Measurements from ENCODE around the gene HOXB7.
A peak's percentile ranks its signal among the peaks of the same experiment; 100 is the strongest.

HOXB7 gene

GRCh38 chr17:48623583-48623982 lies 12.8 kb upstream of the HOXB7 start:
- DNase-seq (ENCODE audit: low spot score), result no peak

- peak; percentile 7 for DNase-seq (ENCODE audit: low spot score)
Observed at GRCh38 chr17:48622857-48623256, 12.0 kb upstream of the HOXB7 start.

DNA sequence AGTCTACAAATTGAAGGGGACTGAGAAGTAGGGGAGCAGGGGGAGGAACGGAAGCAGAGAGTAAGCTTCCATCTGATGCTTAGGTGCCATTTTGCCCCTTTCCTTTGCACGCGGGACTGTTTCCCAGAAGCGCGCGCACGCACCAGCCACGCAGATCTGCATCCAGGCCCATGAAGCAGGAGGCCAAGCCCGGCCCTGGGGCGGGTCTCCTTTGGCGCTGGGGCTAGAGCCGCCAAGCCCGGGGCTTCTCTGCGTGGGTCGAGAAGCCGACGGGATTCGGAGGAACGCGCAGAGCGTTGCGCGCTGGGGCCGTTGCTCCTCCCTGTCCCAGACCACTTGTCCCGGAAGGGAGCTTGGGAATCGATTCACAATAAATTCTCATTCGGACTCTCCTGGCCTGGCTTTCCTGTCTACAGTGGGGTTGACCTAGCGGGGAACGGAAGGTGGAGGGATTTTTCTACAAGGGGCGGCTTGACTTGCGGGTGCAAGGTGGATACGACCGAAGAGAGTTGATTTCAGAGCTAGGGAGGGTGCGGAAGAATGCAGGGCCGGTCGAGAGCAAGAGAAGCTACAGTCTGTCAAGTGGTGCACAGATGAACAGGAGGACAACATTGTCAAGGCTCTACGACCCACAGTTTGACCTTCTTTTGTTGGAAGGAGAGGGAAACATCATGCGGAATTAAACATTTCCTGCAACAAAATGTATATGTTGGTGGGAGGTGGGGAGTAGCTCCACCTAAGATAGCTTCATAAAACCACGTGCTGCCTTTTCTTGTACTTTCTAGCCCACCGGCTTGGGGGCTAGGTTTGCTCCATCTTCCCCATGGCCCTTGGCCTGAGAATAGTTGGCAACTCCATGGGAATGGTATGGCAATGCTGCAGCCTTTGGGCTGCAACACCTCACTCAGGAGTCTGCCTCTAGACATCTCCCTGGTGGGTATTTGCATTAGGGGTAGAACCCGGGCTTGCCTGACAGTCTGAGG lies 10.9 kb upstream of the HOXB7 start:
- peak; percentile 18 for DNase-seq (ENCODE audit: low spot score)

GRCh38 chr17:48620461-48621139 lies 9.8 kb upstream of the HOXB7 start:
- peak; percentile 28 for DNase-seq (ENCODE audit: low spot score)

DNA sequence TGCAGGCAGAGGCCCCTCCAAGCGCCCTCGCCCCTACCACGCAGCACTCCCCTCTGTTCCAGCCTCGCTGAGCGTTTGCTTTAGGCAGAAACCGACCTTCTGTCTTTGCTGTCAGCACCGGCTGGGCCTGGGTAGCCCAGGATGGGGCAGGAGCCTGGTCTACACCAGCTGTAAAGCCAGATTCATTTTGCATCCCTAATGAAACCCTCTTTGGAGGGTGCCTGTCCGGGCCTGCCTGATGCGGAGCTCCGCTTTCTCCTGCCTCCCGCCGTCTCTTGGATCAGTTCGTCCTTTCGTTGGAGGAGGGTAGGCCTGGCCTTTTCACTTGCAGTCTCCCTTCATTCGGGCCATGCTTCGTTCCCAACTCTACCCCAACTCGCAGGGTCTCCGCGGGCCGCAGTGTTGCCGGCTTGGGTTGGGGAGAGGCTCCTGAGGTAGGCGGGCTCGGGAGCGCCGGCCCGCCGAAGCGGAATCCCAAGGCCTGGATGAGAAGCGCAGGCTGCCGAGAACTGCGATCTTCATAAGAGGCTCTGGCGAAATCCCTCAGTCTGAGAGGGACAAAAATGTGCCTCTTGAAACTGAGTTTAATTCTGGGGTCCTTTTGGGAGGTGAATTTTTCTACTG lies 9.1 kb upstream of the HOXB7 start:
- DNase-seq (ENCODE audit: low spot score), result peak; percentile 47

GRCh38 chr17:48618256-48618896 lies 7.6 kb upstream of the HOXB7 start:
- peak; percentile 91 for DNase-seq (ENCODE audit: low spot score)

DNA sequence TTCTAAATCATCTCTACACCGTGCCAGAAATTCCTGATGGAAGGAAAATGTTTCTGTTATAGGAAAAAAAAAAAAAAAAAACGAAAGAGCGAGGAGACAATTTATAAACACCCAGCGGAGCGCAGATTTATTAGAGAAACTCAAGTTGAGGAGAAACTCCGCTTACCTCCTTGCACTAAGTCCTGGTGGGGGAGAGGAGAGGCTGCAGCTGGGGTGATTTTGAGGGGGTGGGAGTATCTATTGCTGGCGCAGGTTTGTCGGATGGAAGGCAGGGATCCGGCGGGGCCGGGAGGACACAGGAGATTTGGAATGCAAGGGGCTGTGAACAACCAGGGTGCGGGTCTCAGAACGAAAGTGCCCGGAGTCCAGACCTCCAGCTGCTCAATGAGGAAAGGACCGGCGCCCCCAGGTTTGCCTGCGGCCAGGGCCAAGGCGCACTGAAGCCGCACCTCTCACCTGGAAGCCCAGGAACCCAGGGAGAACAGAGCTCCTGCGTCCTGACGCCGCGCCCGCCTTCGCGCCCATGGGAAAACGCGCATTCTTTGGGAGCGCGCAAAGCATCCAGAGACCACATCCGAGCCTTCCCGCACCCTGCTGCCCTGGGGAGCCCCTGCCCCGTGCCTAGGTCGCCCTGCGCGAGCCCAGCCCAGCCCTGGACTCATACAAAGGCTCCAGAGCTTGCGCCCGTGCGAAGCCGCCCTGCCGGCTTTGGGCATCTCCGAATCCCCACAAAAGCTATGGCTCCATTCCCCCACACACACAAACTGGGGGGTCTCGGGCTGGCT lies 6.8 kb upstream of the HOXB7 start:
- DNase-seq (ENCODE audit: low spot score), result peak; percentile 49

DNA sequence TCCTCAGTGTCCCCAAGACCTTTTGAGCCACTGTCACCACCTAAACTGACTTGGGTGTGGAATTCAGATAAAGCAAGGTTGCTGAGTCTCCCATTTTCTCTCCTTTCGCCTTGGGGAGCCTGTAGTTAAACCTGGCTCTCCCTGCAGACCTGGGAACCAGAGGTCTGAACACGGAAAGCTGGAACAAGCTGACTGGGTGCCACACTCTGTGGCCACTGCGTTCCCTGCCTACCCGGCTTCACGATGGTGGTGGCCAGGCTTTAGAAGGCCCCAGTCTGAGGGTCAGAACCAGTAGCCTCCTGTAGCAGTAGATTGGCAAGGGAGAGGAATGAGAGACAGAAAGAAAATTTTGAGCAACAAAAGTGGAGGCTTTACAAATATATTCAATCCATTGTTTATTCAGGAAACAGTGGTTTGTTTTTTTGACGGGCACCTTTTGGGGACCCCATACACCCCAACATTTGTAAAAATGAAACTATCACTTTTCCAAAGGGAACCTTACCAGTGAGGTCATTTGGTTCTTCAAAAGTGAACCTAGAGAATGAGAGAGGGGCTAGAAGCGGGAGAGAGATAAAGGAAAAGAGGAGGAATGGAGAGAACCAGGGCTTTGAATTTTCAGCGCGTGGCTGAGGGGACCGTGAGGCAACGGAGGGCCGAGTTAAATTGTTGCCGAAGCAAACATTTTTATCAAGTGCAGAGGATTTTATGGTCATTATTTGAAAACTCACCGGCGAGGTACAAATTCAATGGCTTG lies 6.1 kb upstream of the HOXB7 start:
- DNase-seq (ENCODE audit: low spot score), result peak; percentile 43

DNA sequence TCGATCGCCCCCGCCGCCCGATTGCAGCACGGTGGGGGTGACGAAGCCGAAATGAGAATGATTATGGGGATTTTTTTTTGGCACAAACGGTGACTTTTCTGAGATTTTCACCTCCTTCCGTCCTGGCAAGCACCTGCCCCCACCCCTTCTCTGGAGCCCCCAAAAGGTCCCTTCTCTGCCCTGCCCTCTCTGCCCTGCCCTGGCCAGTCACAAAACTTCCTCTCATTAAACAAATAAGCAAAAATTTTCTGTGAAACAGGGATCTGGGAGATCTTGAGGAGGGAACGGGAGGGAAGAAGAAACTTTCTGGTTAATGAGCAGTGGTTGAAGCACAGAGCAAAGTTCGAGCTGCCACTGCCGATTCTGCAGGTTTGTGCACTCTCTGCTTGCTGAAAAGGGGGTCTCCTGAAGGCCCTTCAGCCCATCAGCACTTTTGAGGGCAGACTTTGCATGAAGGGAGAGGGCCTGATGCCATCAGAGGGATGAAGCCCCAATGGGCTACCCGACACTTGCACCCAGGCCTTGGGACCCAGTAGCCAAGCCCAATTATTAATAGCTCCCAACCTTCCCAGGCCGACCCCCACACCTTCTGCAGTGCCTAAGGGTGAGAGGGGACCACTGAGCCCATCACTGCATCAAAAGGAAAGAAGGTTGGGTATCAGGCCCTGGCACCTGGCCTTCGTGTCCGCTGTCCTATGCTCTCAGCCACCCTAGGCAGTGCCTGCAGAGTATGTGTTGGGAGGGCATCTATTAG lies 5.3 kb upstream of the HOXB7 start:
- DNase-seq (ENCODE audit: low spot score), result peak; percentile 15

GRCh38 chr17:48615047-48615962 lies 4.5 kb upstream of the HOXB7 start, which contains the start of gene HOXB8:
HOXB8 (minus strand) TSS chr17:48615292; CDS start chr17:48614704, 588 bp downstream.
- peak; percentile 79 for DNase-seq (ENCODE audit: low spot score)

DNA sequence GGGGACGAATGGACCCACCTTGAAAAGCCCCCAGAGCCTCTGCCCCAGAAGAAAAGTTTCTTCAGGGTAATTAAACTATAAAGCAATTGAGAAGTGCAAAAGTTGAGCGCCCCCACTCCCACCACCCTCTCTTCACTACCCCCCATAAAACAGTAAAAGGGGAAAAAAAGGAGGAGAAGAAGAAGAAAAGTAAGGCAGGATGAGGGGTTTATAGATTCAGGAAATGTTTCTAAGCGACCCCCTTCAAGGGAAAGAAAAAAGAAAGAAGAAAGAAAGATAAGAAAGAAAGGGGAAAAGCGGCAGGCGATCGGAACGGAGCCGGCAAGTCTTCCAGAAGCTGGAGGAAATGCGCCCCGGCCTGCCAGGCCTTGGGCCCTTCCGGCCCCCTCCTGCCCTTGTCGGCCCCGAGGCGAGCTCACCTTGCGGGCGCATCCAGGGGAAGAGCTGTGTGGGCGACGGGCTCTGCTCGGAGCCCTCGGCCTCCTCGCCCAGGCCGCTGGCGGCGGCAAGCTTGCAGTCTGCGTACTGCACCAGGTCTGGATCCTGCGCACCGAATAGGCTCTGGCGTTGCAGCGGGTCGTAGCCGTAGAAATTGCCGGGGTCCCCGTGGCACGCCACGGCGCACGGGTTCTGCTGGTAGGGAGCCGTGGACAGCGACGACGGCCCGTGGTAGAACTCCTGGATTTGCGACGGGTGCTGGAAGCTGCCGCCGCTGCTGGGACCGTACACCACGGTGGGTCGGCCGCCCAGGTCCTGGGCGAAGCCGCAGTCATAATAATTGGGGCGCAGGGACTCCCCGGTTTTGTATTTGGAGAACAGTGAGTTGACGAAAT lies 3.3 kb upstream of the HOXB7 start:
- peak; percentile 43 for DNase-seq (ENCODE audit: low spot score)

GRCh38 chr17:48612854-48613691 lies 2.3 kb upstream of the HOXB7 start:
- DNase-seq (ENCODE audit: low spot score), result peak; percentile 53

DNA sequence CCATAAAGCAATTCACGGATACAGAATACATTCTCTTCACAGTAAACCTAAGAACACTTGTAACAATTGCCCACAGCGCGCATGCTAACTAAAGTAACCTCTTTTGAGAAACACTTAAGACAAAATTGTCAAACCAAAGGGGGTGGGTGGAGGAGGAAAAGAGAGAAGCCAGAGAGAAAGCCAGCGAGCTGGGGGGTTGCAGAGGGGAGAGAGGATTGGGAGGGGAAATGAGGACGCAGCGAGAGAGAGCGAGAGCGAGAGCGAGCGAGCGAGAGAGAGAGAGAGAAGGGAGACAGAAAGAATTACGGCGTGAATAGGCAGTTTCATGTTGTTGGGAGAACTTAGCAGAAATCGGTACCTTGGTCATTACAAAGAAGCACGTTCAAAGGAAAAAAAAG lies 1.6 kb upstream of the HOXB7 start:
- DNase-seq (ENCODE audit: low spot score), result peak; percentile 56

GRCh38 chr17:48611681-48612455 lies 1.1 kb upstream of the HOXB7 start:
- peak; percentile 78 for DNase-seq (ENCODE audit: low spot score)

- DNase-seq (ENCODE audit: low spot score), result peak; percentile 47
Observed at GRCh38 chr17:48611213-48611612, 396 bp upstream of the HOXB7 start.

DNA sequence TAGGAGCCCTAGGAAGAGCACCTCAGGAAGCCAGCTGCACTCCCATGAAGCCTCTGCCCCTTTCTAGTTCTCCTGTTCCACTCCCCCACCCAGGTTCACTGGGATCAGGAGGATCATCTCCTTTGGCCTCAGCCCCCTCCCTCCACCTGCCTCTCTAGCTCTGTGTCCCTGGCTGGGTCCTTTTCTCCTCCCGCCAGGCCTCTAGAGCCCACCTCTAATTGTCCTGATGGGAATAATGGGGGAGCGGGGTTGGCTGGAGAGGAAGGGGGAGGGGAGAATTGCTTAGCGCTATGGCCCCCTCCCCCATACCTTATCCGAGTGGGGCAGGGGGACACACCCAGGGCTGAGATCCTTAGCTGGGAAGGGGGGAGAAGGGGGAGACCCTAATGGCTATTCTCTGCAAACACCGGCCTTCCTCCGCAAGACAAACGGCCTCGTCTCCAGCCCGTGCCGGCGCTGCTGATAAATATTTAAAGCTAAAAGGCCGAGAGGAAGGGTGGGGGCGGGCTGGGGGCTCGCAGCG lies 997 bp downstream of the HOXB7 start:
- no peak for DNase-seq (ENCODE audit: low spot score)

All from kidney tubule cell (primary cell).